GM15510 (cell line): ENCODE results near the gene ST8SIA5.

Experiments
- POLR2A ChIP-seq: IDR thresholded peaks from 3 replicates; pipeline ENCODE4 v1.6.1; 2011; ENCODE audit warnings: borderline replicate concordance; ENCODE audit not compliant: insufficient read length; ENCODE audit errors: extremely low read depth

Gene ST8SIA5

GRCh38 chr18:46755315-46756024 is 1.4 kb downstream of the ST8SIA5 start:
- TF ChIP-seq POLR2A: no peak

- no peak for TF ChIP-seq POLR2A
Observed at GRCh38 chr18:46754661-46755292, 2.1 kb downstream of the ST8SIA5 start.

- TF ChIP-seq POLR2A: no peak
Observed at GRCh38 chr18:46754188-46754587, 2.7 kb downstream of the ST8SIA5 start.

- no peak for TF ChIP-seq POLR2A
Observed at GRCh38 chr18:46751882-46752281, 5.0 kb downstream of the ST8SIA5 start.

- TF ChIP-seq POLR2A: no peak
Observed at GRCh38 chr18:46750626-46751025, 6.2 kb downstream of the ST8SIA5 start.

GRCh38 chr18:46748466-46748865 is 8.4 kb downstream of the ST8SIA5 start:
- no peak for TF ChIP-seq POLR2A

- TF ChIP-seq POLR2A: no peak
Observed at GRCh38 chr18:46740046-46740445, 16.8 kb downstream of the ST8SIA5 start.

GRCh38 chr18:46738491-46738890 is 18.4 kb downstream of the ST8SIA5 start:
- TF ChIP-seq POLR2A: no peak

- TF ChIP-seq POLR2A: no peak
Observed at GRCh38 chr18:46736736-46737135, 20.1 kb downstream of the ST8SIA5 start.

- no peak for TF ChIP-seq POLR2A
Observed at GRCh38 chr18:46736135-46736534, 20.7 kb downstream of the ST8SIA5 start.

GRCh38 chr18:46734981-46735380 is 21.9 kb downstream of the ST8SIA5 start:
- TF ChIP-seq POLR2A: no peak

- TF ChIP-seq POLR2A: no peak
Observed at GRCh38 chr18:46733872-46734271, 23.0 kb downstream of the ST8SIA5 start.

GRCh38 chr18:46732801-46733200 is 24.1 kb downstream of the ST8SIA5 start:
- TF ChIP-seq POLR2A: no peak

- TF ChIP-seq POLR2A: no peak
Observed at GRCh38 chr18:46732201-46732600, 24.7 kb downstream of the ST8SIA5 start.

- no peak for TF ChIP-seq POLR2A
Observed at GRCh38 chr18:46731316-46731715, 25.5 kb downstream of the ST8SIA5 start.
